HG03066 (cell line): Measurements from ENCODE around the gene CD226.

Experiments used
- ATAC-seq: cut with Tn5 transposase; IDR thresholded peaks from one replicate; pipeline ENCODE4 v1.9.1; 2021; ENCODE audit warnings: low read depth; ENCODE audit not compliant: unreplicated experiment

CD226 gene

GRCh38 chr18:69820538-69820937 is 127.1 kb downstream of the CD226 start:
- ATAC-seq, result no peak

GRCh38 chr18:69819460-69819859 is 128.2 kb downstream of the CD226 start:
- no peak for ATAC-seq

DNA sequence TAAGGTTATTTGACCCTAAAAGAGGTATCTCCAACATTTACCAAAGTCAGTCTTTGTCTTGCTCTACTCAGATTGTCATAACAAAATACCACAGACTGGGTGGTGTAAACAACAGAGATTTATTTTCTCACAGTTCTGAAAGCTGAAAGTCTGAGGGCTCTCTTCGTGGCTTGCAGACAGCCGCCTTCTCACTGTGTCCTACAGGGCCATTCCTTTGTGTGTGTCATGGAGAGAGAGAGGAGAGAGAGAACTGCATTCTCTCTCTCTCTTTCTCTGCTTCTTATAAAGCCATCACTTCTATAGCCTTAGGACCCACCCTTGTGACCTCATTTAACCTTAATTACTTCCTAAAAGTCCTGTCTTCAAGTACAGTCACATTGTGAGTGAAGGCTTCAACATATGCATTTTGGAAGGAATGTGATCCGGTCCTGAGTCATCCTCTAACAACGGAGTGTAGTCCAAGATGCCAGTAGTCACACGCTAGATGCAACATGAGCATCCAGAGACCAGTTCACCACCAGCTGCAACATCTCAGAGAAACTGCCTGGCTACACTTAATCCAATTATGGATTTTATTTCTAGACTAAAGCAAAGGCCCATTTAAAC is 130.2 kb downstream of the CD226 start:
- no peak for ATAC-seq

GRCh38 chr18:69814861-69815385 is 132.8 kb downstream of the CD226 start:
- no peak for ATAC-seq

GRCh38 chr18:69813559-69813958 is 134.1 kb downstream of the CD226 start:
- no peak for ATAC-seq

- ATAC-seq, result no peak
These were observed 139.3 kb downstream of the CD226 start for GRCh38 chr18:69808399-69808798.

GRCh38 chr18:69804776-69805501 is 142.7 kb downstream of the CD226 start:
- ATAC-seq, result no peak
